ENCODE results near the gene UBR4. TPM values are rescaled to one million over a fixed set of nuclear protein-coding genes. Genes with fewer than 3 reads are reported as not detected.

The UBR4 gene
- total RNA-seq, 4 donors from 2014 or later: 214 to 324 (median 272) TPM

- TF ChIP-seq POLR2A (IDR thresholded peaks at IDR 0.05) (no peak), POLR2AphosphoS5 (IDR thresholded peaks at IDR 0.05) (no peak), CTCF (IDR thresholded peaks at IDR 0.05) (no peak), EP300 (IDR thresholded peaks at IDR 0.05) (no peak)
- peaks cover 7% of the 10 kb centered on the region for H3K4me1 ChIP-seq
- H3K4me3 ChIP-seq: no peak overlapping the region
- no peak overlapping the region for H3K27ac ChIP-seq
- no peaks in the 10 kb centered on the region for H3K9me3 ChIP-seq
- H3K36me3 ChIP-seq: peaks cover 71% of the 10 kb centered on the region
- H3K27me3 ChIP-seq: no peaks in the 10 kb centered on the region
- DNase-seq (ENCODE audit: low spot score in 2 of 2): no peak
- WGBS: 74% methylated on average over 2 of the region's 2 CpGs
Measured at GRCh38 chr1:19197845-19198244, 12.2 kb downstream of the UBR4 start.

DNA sequence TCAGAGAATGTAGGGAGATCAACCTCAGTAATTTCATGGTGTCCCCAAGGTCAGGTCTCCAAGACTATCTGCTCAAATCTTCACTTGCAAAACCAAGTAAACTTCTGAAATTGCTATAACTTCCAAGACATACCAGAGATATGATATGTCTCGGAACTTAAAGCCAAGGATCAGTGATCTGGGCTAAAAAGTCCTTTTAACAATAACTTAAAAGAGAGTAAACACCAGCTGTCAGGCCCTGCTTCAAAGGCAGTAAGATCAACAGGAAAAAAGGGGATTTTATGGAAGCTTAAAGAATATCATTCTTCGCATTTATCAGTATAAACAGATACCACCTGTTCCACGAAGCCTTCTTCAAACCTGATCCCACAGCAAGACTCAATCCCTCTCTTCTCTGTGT, 13.7 kb downstream of the UBR4 start:
- H3K27me3 ChIP-seq: no peaks in the 10 kb centered on the region
- WGBS: 94% methylated on average over 3 of the region's 3 CpGs
- H3K27ac ChIP-seq: no peak overlapping the region
- H3K4me3 ChIP-seq: no peak overlapping the region
- no peak for TF ChIP-seq CTCF (IDR thresholded peaks at IDR 0.05)
- no peak for TF ChIP-seq POLR2AphosphoS5 (IDR thresholded peaks at IDR 0.05)
- no peak for TF ChIP-seq EP300 (IDR thresholded peaks at IDR 0.05)
- no peak for TF ChIP-seq POLR2A (IDR thresholded peaks at IDR 0.05)
- H3K36me3 ChIP-seq: peaks cover 83% of the 10 kb centered on the region
- no peaks in the 10 kb centered on the region for H3K9me3 ChIP-seq
- H3K4me1 ChIP-seq: no peaks in the 10 kb centered on the region
- DNase-seq (ENCODE audit: low spot score in 2 of 2): no peak

GRCh38 chr1:19193004-19193403, 17.1 kb downstream of the UBR4 start:
- no peak overlapping the region for H3K27ac ChIP-seq
- H3K4me1 ChIP-seq: no peaks in the 10 kb centered on the region
- 88% methylated on average over 3 of the region's 3 CpGs for WGBS
- H3K27me3 ChIP-seq: no peaks in the 10 kb centered on the region
- no peaks in the 10 kb centered on the region for H3K9me3 ChIP-seq
- no peak for TF ChIP-seq POLR2AphosphoS5 (IDR thresholded peaks at IDR 0.05)
- no peak for TF ChIP-seq EP300 (IDR thresholded peaks at IDR 0.05)
- TF ChIP-seq CTCF (IDR thresholded peaks at IDR 0.05): no peak
- TF ChIP-seq POLR2A (IDR thresholded peaks at IDR 0.05): no peak
- H3K4me3 ChIP-seq: no peak overlapping the region
- DNase-seq (ENCODE audit: low spot score in 2 of 2): no peak
- H3K36me3 ChIP-seq: peaks cover 98% of the 10 kb centered on the region

GRCh38 chr1:19191811-19192210, 18.3 kb downstream of the UBR4 start:
- no peak for TF ChIP-seq POLR2AphosphoS5 (IDR thresholded peaks at IDR 0.05)
- TF ChIP-seq EP300 (IDR thresholded peaks at IDR 0.05): no peak
- no peak for TF ChIP-seq POLR2A (IDR thresholded peaks at IDR 0.05)
- DNase-seq (ENCODE audit: low spot score in 2 of 2): no peak
- no peak overlapping the region for H3K27ac ChIP-seq
- H3K9me3 ChIP-seq: no peaks in the 10 kb centered on the region
- WGBS: 99% methylated on average over 3 of the region's 3 CpGs
- peaks cover 96% of the 10 kb centered on the region for H3K36me3 ChIP-seq
- no peaks in the 10 kb centered on the region for H3K4me1 ChIP-seq
- H3K27me3 ChIP-seq: no peaks in the 10 kb centered on the region
- no peak overlapping the region for H3K4me3 ChIP-seq

- no peak for DNase-seq (ENCODE audit: low spot score in 2 of 2)
Measured at GRCh38 chr1:19190468-19190867, 19.6 kb downstream of the UBR4 start.

More at GRCh38 chr1:19190468-19190867, 19.6 kb downstream of the UBR4 start:
- H3K4me3 ChIP-seq: no peak overlapping the region
- H3K27ac ChIP-seq: no peak overlapping the region
- H3K36me3 ChIP-seq: peaks cover 98% of the 10 kb centered on the region
- 92% methylated on average over 4 of the region's 4 CpGs for WGBS
- no peaks in the 10 kb centered on the region for H3K4me1 ChIP-seq
- TF ChIP-seq CTCF (IDR thresholded peaks at IDR 0.05): no peak
- no peak for TF ChIP-seq POLR2A (IDR thresholded peaks at IDR 0.05)
- no peak for TF ChIP-seq POLR2AphosphoS5 (IDR thresholded peaks at IDR 0.05)
- no peak for TF ChIP-seq EP300 (IDR thresholded peaks at IDR 0.05)
- H3K9me3 ChIP-seq: no peaks in the 10 kb centered on the region
- H3K27me3 ChIP-seq: no peaks in the 10 kb centered on the region

All from suprapubic skin (tissue), 4 donors.